ENCODE data around the gene PLD1. TPM values are rescaled to one million over a fixed set of nuclear protein-coding genes. Genes with fewer than 3 reads are reported as not detected.

The PLD1 gene
- total RNA-seq, 2 donors from 2014 or later, result 9.5 to 15.9 TPM

DNA sequence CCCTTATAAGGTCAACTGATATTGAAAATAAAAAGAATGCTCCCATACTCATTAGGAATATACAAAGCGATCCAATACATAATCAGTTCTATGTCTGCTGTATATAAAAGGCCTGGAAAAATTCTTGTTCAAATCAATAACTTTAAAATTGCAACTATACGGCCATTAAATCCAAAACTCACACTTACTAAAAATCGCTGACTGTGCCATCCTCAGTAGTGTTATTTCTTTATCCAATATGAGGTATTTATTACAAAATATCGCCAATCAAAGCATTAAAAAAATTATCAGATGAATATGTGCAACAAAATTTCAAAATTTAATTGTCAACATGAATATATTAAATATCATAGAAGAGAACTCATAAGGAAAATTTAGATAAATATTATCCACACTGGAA is 146.5 kb downstream of the PLD1 start:
- Histone ChIP-seq H3K36me3 (ENCODE audit: control insufficient read depth, insufficient read depth, low read length) (no peaks in the 10 kb centered on the region), H3K27me3 (ENCODE audit: control insufficient read depth, insufficient read depth, low read length, poor library complexity, severe bottlenecking) (no peaks in the 10 kb centered on the region), H3K9me3 (ENCODE audit: control insufficient read depth, low read length) (no peaks in the 10 kb centered on the region), H3K4me3 (ENCODE audit: low read length) (no peak overlapping the region), H3K9ac (ENCODE audit: extremely low read depth, low read length, poor library complexity, severe bottlenecking) (no peak overlapping the region), H3K27ac (ENCODE audit: low read depth, low read length) (no peak overlapping the region), H3K4me1 (ENCODE audit: control insufficient read depth, insufficient read depth, low read length) (no peaks in the 10 kb centered on the region)
- Mint-ChIP-seq H3K36me3 (ENCODE audit: low read depth) (peaks cover 2% of the 10 kb centered on the region), H3K4me1 (peaks cover 6% of the 10 kb centered on the region), H3K4me3 (no peak overlapping the region), H3K27me3 (ENCODE audit: insufficient read depth) (no peaks in the 10 kb centered on the region), H3K9me3 (no peaks in the 10 kb centered on the region), H3K27ac (no peak overlapping the region)
- 79 to 83% methylated on average over 2 to 3 of the region's 4 CpGs for WGBS, 2 experiments (ENCODE audit: insufficient coverage in 1 of 2, insufficient read length in 1 of 2)
- DNase-seq, result no peak
- TF ChIP-seq, protein P1, sequence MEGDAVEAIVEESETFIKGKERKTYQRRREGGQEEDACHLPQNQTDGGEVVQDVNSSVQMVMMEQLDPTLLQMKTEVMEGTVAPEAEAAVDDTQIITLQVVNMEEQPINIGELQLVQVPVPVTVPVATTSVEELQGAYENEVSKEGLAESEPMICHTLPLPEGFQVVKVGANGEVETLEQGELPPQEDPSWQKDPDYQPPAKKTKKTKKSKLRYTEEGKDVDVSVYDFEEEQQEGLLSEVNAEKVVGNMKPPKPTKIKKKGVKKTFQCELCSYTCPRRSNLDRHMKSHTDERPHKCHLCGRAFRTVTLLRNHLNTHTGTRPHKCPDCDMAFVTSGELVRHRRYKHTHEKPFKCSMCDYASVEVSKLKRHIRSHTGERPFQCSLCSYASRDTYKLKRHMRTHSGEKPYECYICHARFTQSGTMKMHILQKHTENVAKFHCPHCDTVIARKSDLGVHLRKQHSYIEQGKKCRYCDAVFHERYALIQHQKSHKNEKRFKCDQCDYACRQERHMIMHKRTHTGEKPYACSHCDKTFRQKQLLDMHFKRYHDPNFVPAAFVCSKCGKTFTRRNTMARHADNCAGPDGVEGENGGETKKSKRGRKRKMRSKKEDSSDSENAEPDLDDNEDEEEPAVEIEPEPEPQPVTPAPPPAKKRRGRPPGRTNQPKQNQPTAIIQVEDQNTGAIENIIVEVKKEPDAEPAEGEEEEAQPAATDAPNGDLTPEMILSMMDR (conservative IDR thresholded peaks at IDR 0.05), result no peak

GRCh38 chr3:171661484-171661883 is 148.8 kb downstream of the PLD1 start:
- DNase-seq, result no peak
- H3K27me3 ChIP-seq (ENCODE audit: control insufficient read depth, insufficient read depth, low read length, poor library complexity, severe bottlenecking), result no peaks in the 10 kb centered on the region
- Mint-ChIP-seq H3K9me3 (no peaks in the 10 kb centered on the region), H3K4me3 (no peak overlapping the region), H3K27ac (no peak overlapping the region), H3K4me1 (peaks cover 6% of the 10 kb centered on the region), H3K36me3 (ENCODE audit: low read depth) (peaks cover 2% of the 10 kb centered on the region), H3K27me3 (ENCODE audit: insufficient read depth) (no peaks in the 10 kb centered on the region)
- H3K36me3 ChIP-seq (ENCODE audit: control insufficient read depth, insufficient read depth, low read length), result no peaks in the 10 kb centered on the region
- H3K9ac ChIP-seq (ENCODE audit: extremely low read depth, low read length, poor library complexity, severe bottlenecking), result no peak overlapping the region
- H3K9me3 ChIP-seq (ENCODE audit: control insufficient read depth, low read length), result no peaks in the 10 kb centered on the region
- H3K4me1 ChIP-seq (ENCODE audit: control insufficient read depth, insufficient read depth, low read length), result no peaks in the 10 kb centered on the region
- no peak overlapping the region for H3K27ac ChIP-seq (ENCODE audit: low read depth, low read length)
- H3K4me3 ChIP-seq (ENCODE audit: low read length), result no peak overlapping the region
- WGBS, 2 experiments (ENCODE audit: insufficient coverage in 1 of 2, insufficient read length in 1 of 2), result 90 to 94% methylated on average over 2 to 3 of the region's 3 CpGs
- TF ChIP-seq, protein P1 (conservative IDR thresholded peaks at IDR 0.05), result no peak

GRCh38 chr3:171660188-171660587 is 150.1 kb downstream of the PLD1 start:
- Histone ChIP-seq H3K9ac (ENCODE audit: extremely low read depth, low read length, poor library complexity, severe bottlenecking) (no peak overlapping the region), H3K27ac (ENCODE audit: low read depth, low read length) (no peak overlapping the region), H3K36me3 (ENCODE audit: control insufficient read depth, insufficient read depth, low read length) (no peaks in the 10 kb centered on the region), H3K4me3 (ENCODE audit: low read length) (no peak overlapping the region), H3K9me3 (ENCODE audit: control insufficient read depth, low read length) (no peaks in the 10 kb centered on the region), H3K27me3 (ENCODE audit: control insufficient read depth, insufficient read depth, low read length, poor library complexity, severe bottlenecking) (no peaks in the 10 kb centered on the region), H3K4me1 (ENCODE audit: control insufficient read depth, insufficient read depth, low read length) (no peaks in the 10 kb centered on the region)
- no peaks in the 10 kb centered on the region for H3K4me1 Mint-ChIP-seq
- H3K27ac Mint-ChIP-seq, result no peak overlapping the region
- no peak overlapping the region for H3K4me3 Mint-ChIP-seq
- H3K27me3 Mint-ChIP-seq (ENCODE audit: insufficient read depth), result no peaks in the 10 kb centered on the region
- no peaks in the 10 kb centered on the region for H3K9me3 Mint-ChIP-seq
- 92 to 95% methylated on average over 2 to 3 of the region's 3 CpGs for WGBS, 2 experiments (ENCODE audit: insufficient coverage in 1 of 2, insufficient read length in 1 of 2)
- DNase-seq, result no peak
- TF ChIP-seq, protein P1 (conservative IDR thresholded peaks at IDR 0.05), result no peak
- peaks cover 2% of the 10 kb centered on the region for H3K36me3 Mint-ChIP-seq (ENCODE audit: low read depth)

Measured in endodermal cell (in vitro differentiated cells).